BLaER1 (cell line): Measurements from ENCODE around the gene PCNX1.
"Not testable (repeated sequence)": the region's sequence is repeated elsewhere in the genome, so short reads cannot be mapped to it uniquely, and the experiment has no call there.

Source experiments
- H3K27ac ChIP-seq: shearing (Covaris generic); formaldehyde crosslinking; 2 replicates; pipeline ENCODE4 v1.8.1; 2022
- H3K27me3 ChIP-seq: shearing (Covaris generic); formaldehyde crosslinking; 2 replicates; pipeline ENCODE4 v1.8.1; 2022
- H3K36me3 ChIP-seq: shearing (Covaris generic); formaldehyde crosslinking; 2 replicates; pipeline ENCODE4 v1.8.1; 2022
- H3K4me1 ChIP-seq: shearing (Covaris generic); formaldehyde crosslinking; 2 replicates; pipeline ENCODE4 v1.8.1; 2022
- H3K4me2 ChIP-seq: shearing (Covaris generic); formaldehyde crosslinking; 2 replicates; pipeline ENCODE4 v1.8.1; 2022
- H3K4me3 ChIP-seq: shearing (Covaris generic); formaldehyde crosslinking; 2 replicates; pipeline ENCODE4 v1.8.1; 2022
- H3K9ac ChIP-seq: shearing (Covaris generic); formaldehyde crosslinking; 2 replicates; pipeline ENCODE4 v1.8.1; 2022
- H3K9me3 ChIP-seq: shearing (Covaris generic); formaldehyde crosslinking; 2 replicates; pipeline ENCODE4 v1.8.1; 2022
- H4K20me1 ChIP-seq: shearing (Covaris generic); formaldehyde crosslinking; 2 replicates; pipeline ENCODE4 v1.8.1; 2022
- Cebpa-rat ChIP-seq: shearing (Covaris generic); IDR thresholded peaks from 2 replicates; pipeline ENCODE4 v1.8.1; 2022

The PCNX1 gene

DNA sequence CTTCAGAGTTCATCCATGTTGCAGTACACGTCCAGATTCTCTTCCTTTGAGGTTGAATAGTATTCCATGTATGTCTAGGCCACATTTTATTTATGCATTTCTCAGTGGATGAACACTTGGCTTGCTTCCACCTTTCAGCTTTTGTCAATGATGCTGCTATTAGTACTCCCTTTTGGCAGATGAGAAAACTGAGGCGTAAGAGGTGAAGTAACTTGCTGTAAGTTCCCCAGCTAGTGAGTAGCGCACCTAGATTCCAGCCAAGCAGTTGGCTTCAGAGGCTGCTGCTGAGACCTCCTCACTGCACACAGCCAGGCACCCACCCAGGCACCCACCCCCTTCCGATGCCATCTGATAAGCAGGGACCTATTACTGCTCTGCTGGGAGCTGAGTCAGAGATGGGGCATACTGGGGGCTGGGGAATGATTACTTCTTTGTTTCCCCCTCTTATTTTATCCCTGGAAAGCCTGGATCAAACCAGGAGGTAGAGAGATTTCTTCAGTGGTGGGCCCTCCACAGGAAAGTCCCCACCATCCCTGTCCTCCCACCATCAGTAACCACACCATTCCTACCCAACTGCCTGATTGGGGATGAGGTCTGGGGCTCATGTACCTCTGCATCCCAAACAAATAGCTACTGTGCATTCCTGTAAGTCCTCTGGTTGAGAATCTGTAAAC, 234.6 kb downstream of the PCNX1 start:
- Histone ChIP-seq H3K27me3 (no peaks in the 10 kb centered on the region), H3K4me1 (peaks cover 37% of the 10 kb centered on the region), H4K20me1 (no peaks in the 10 kb centered on the region), H3K4me3 (no peak overlapping the region), H3K4me2 (peak overlapping the region; percentile 60), H3K27ac (peak overlapping the region; percentile 11; the same call in 1 of the 2 replicates), H3K9me3 (peaks cover 3% of the 10 kb centered on the region), H3K9ac (no peak overlapping the region), H3K36me3 (no peaks in the 10 kb centered on the region)
- no peak for TF ChIP-seq Cebpa-rat

DNA sequence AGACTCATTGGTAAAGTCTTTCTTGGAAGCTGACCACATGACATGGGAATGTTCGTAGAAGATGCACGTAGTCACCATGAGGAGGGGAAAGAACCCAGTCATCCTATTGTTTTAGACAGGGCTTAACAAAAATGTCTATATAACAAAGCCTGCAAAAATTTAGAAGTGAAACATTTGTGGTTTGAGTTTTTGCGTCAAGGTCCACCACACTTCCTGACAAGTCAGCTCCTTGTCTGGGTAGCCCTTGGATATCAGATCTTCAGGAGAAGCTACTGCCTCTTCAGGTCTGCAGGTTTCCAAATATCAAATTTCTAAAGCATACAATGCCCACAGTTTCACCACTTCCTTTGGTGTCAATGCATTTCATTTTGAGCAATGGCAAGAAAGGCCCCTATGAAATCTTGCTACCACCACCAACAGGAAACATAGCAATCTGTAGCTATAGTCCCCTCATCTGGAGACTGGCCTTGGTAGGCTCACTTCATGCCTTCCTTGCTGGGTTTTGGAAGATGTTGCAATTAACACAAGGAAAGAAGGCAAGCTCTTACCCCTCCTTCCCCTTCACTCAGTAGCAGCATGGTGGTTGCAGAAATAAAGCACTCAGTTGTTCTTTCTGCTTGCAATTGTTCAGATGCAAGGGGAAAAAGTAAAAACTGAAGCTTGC, 235.2 kb downstream of the PCNX1 start:
- Histone ChIP-seq H3K4me1 (peaks cover 37% of the 10 kb centered on the region), H3K27me3 (no peaks in the 10 kb centered on the region), H3K36me3 (no peaks in the 10 kb centered on the region), H3K4me3 (no peak overlapping the region), H3K4me2 (peak overlapping the region; percentile 60), H4K20me1 (no peaks in the 10 kb centered on the region), H3K27ac (peak overlapping the region; percentile 11), H3K9ac (no peak overlapping the region), H3K9me3 (no peaks in the 10 kb centered on the region)
- no peak for TF ChIP-seq Cebpa-rat

DNA sequence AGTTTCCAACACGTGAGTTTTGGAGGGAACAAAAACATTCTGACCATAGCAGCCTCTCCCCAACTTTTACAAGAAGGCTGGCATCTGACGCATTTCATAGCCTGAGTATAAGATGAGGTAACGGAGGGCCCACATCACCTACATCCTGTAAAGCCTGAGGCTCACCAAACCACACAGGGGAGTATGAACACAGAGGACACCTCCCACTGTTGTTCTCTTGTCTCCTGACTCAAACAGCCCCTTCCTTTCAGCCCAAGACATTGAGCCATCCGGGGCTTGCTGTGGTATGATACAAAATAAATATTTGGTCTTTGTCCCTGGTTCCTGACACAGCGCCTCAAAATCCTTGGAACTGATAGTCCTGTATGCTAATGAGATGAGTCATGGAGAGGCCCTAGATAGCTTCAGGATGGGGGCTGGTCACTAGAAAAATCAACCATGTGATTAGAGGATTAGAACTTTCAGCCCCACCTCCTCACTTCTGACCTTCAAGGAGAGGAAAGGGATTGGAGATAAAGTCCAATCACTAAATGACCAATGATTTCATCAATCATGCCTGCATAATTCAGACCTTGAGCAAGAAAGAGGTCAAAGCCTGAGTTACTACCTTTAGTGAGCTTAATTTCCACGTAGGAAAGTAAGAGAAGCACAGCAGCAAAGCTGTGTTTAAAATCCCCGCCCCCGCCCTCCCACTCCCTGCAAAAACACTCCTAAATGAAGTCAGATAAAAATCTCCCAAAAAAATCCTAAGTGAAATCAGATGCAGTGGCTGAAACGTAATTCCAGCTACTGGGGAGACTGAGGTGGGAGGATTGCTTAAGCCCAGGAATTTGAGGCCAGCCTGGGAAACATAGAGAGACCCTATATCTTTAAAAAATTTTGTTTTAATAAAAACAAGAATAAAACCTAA, 236.4 kb downstream of the PCNX1 start:
- Histone ChIP-seq H3K4me2 (peak overlapping the region; percentile 60), H3K27me3 (no peaks in the 10 kb centered on the region), H3K4me3 (no peak overlapping the region), H3K36me3 (no peaks in the 10 kb centered on the region), H3K27ac (no peak overlapping the region; the same call in 1 of the 2 replicates), H3K4me1 (peaks cover 41% of the 10 kb centered on the region), H3K9me3 (no peaks in the 10 kb centered on the region), H4K20me1 (no peaks in the 10 kb centered on the region), H3K9ac (0 out of 2 replicates have a peak overlapping the region, but pooled peaks have one; percentile 26)
- no peak for TF ChIP-seq Cebpa-rat

DNA sequence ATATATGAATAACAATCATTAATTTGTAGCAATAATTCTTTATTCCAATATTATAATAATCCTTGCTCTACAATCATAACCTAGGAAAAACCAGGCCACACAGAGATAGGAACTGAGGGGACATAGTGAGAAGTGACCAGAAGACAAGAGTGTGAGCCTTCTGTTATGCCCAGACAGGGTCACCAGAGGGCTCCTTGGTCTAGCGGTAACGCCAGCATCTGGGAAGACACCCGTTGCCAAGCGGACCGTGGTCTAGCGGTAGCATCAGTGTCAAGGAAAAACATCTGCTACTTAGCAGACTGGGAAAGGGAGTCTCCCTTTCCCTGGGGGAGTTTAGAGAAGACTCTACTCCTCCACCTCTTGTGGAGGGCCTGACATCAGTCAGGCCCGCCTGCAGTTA, 240.1 kb downstream of the PCNX1 start:
- not testable (repeated sequence) for H3K4me3 ChIP-seq, H3K9ac ChIP-seq, H3K27me3 ChIP-seq, H3K36me3 ChIP-seq, H4K20me1 ChIP-seq, H3K27ac ChIP-seq, H3K4me2 ChIP-seq
- peaks cover 22% of the 10 kb centered on the region for H3K4me1 ChIP-seq
- H3K9me3 ChIP-seq = peaks cover 32% of the 10 kb centered on the region

DNA sequence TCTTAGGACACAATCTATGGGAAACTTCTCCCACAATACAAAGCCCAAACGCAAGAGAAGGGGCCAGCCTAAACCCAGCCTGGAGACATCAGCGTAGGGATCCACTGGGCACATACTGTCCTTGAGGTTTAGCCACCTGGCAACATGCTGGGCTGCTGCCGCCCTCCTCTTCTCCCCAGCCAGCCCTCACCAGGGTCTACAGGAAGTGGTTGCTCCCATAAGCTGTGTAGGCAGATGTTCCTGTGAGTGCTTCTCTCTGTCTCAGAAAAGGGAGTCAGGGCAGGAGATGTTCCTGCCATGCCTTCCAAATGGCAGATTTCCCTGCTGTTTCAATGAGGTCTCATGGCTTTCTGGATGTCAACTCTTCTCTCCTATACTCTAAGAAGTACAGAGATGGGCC, 241.4 kb downstream of the PCNX1 start:
- peaks cover 9% of the 10 kb centered on the region for H3K4me1 ChIP-seq
- TF ChIP-seq Cebpa-rat = no peak
- H3K9me3 ChIP-seq = peaks cover 32% of the 10 kb centered on the region
- no peaks in the 10 kb centered on the region for H4K20me1 ChIP-seq
- H3K36me3 ChIP-seq = no peaks in the 10 kb centered on the region
- H3K27ac ChIP-seq = no peak overlapping the region
- no peak overlapping the region for H3K9ac ChIP-seq
- H3K27me3 ChIP-seq = no peaks in the 10 kb centered on the region
- H3K4me3 ChIP-seq = no peak overlapping the region
- H3K4me2 ChIP-seq = no peak overlapping the region

DNA sequence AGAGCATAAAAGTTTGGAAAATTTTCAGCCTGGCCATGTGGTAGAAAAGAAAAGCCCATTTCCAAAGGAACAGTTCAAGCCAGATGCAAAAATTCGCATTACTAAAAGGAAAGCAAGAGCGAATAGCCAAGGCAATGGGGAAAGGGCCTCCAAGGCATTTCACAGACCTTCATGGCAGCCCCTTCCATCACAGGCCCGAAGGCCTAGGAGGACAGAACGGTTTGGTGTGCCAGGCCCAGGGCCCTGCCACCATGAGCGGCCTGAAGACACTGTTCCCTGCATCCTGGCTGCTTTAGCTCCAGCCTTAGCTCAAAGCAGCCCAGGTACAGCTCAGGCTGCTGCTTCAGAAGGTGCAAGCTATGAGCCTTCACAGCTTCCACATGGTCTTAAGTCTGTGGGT, 243.5 kb downstream of the PCNX1 start:
- Histone ChIP-seq H3K9me3 (peaks cover 32% of the 10 kb centered on the region), H3K27me3 (no peaks in the 10 kb centered on the region), H3K4me1 (peaks cover 6% of the 10 kb centered on the region)

DNA sequence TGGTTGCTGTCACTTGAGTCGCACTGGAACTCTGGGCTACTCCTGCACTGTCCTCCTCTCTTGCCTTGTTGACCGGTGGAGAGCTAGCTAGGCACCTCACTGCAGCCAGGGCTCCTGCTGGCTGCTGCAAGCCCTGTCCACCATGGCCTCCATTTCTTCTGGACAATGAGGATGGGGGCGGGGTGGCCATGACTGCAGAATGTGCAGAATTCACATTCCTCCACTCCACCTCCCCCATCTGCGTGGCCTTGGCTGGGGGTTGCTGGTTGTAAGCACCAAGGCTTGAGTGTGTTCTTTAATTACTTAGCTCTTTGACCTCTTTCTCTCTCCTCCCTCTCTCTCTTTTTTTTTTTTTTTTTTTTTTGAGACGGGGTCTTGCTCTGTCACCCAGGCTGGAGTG, 248.5 kb downstream of the PCNX1 start:
- Histone ChIP-seq H3K9ac (no peak overlapping the region), H3K4me2 (no peak overlapping the region), H3K4me1 (no peaks in the 10 kb centered on the region), H3K9me3 (peaks cover 15% of the 10 kb centered on the region), H3K27me3 (no peaks in the 10 kb centered on the region), H3K27ac (no peak overlapping the region), H3K36me3 (no peaks in the 10 kb centered on the region), H3K4me3 (no peak overlapping the region), H4K20me1 (no peaks in the 10 kb centered on the region)
- TF ChIP-seq Cebpa-rat = no peak

More for the DNA sequence above, 243.5 kb downstream of the PCNX1 start:
- no peak overlapping the region for H3K27ac ChIP-seq
- no peaks in the 10 kb centered on the region for H4K20me1 ChIP-seq
- H3K4me2 ChIP-seq = no peak overlapping the region
- no peak overlapping the region for H3K4me3 ChIP-seq
- H3K9ac ChIP-seq = no peak overlapping the region
- TF ChIP-seq Cebpa-rat = no peak
- no peaks in the 10 kb centered on the region for H3K36me3 ChIP-seq

DNA sequence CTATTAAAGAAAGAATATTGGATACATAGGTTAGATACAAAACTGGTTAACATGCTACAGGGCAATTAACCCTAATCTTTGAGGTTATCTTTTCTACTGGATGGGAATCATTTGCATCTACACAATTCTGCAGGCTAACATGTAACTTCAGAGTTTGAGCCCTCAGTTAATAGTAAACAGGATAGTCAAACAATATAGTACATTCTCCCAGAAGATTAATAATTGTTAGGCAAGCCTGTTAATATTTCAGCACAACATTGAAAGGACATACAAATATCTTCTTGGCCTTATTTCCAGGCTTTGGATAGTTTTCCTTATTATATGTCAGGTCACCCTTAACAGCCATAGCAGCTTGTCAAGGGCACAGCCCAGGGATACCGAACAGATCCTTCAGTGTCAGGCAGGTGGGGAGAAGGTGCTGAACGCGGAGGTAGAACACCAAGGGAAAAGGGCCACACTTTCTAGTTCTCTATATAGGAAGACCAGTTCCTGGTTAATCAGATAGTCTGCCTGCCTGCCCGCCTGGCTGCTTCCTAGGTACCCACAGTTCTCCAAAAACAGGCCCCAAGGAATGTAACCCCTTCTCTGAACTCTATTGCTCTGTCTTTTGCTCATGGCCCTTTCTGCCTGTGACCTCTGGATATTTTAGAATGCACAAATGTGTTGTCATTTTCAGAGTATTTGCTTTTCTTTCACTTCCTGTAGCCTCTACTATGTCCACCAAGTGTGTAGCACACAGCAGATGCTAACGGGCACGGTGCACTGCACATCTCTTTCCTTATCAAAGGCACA, 256.0 kb downstream of the PCNX1 start:
- no peak overlapping the region for H3K27ac ChIP-seq
- H3K9me3 ChIP-seq = peaks cover 6% of the 10 kb centered on the region; the same call in 1 of the 2 replicates
- TF ChIP-seq Cebpa-rat = no peak
- H3K36me3 ChIP-seq = no peaks in the 10 kb centered on the region
- no peak overlapping the region for H3K9ac ChIP-seq
- H4K20me1 ChIP-seq = no peaks in the 10 kb centered on the region
- no peak overlapping the region for H3K4me3 ChIP-seq
- no peaks in the 10 kb centered on the region for H3K4me1 ChIP-seq
- no peak overlapping the region for H3K4me2 ChIP-seq
- H3K27me3 ChIP-seq = no peaks in the 10 kb centered on the region
